COLO668 (cell line): ENCODE measurements around the gene FANCL.
"Not testable (repeated sequence)": the region's sequence is repeated elsewhere in the genome, so short reads cannot be mapped to it uniquely, and the experiment has no call there.

Experiments
- DNase-seq: peaks from one replicate; lab custom pipeline; 2025; ENCODE audit not compliant: unreplicated experiment; lab: John Stamatoyannopoulos, UW

FANCL gene

DNA sequence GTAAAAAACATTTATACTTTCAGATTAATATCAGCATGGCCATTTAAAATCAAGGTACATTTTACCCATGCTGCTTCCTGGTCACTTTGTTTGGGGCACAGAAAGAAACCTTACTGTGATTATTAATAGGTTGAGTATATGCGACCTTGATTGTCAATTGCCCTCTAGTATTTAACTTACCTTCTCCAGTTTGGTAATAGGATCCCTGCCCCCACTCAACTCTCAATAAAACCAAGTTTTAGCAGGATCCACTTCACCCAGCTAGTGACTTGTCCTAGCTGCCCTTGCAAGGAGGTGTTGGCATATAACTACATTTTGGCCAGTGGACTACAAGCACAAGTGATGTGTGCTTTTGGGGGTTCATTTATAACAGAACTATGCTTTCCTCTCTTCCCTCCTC lies 34.3 kb downstream of the FANCL start:
- DNase-seq, result no peak

- peak; percentile 12 for DNase-seq
Observed at GRCh38 chr2:58204195-58204959, 36.7 kb downstream of the FANCL start.

GRCh38 chr2:58203018-58203417 lies 38.1 kb downstream of the FANCL start:
- DNase-seq, result no peak

- no peak for DNase-seq
Observed at GRCh38 chr2:58202404-58202803, 38.7 kb downstream of the FANCL start.

DNA sequence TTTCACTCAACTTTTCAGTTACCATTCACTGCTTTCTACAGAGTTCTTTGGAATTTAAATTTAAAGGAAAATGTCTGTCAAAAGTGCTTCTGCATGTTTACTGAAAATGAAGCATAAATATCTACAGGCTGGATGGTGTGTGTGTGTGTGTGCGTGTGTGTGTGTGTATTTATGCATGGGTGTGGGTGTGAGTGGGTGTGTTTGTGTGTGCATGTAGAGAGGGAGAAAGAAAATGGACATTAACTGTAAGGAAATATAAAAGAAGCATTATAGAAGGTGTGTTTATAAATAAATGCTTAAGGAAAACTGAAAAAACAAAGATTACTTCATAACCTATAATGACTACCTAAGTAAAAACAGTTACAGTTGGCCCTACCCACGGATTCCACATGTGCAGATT lies 43.2 kb downstream of the FANCL start:
- no peak for DNase-seq

DNA sequence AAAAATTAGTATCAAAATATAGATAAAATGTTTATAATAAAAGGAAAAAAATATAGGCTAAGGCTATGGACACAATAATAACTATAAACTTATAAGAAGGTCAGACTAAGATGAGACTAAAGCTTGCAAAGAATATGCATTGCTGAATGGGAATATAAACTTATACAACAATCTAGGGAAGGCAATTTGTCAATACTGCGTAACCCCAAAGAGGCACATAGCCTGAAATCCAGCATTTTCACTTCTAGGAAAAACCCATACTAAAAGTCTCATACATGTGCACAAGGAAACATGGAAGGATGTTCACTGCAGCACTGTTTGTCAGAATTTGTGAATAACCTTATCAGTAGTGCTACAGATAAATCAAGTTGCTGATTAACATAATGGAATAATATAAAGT lies 45.5 kb downstream of the FANCL start:
- DNase-seq, result no peak

DNA sequence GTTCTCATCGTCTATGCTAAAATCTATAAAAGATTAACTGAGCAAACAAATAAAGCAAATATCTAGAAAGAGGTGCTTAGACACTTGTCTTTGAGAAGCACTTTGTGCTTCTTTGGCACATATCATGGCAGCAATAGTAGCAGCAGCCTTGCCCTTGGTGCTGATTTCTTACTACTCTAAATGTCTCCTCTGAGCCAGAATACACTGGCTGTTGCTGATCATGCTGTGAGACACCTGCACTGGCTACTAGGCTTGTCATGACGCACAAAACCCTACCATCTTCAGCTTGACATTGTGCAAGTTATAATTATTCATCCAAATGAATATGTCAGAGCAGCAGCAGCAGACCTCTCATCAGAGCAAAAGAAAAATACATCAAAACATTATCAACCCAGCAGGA lies 46.7 kb downstream of the FANCL start:
- no peak for DNase-seq

DNA sequence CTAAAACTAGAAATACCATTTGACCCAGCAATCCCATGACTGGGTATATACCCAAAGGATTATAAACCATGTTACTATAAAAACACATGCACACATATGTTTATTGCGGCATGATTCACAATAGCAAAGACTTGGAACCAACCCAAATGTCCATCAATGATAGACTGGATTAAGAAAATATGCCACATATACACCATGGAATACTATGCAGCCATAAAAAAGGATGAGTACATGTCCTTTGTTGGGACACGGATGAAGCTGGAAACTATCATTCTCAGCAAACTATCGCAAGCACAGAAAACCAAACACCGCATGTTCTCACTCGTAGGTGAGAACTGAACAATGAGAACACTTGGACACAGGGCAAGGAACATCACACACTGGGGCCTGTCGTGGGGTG lies 54.1 kb downstream of the FANCL start:
- DNase-seq, result not testable (repeated sequence)

DNA sequence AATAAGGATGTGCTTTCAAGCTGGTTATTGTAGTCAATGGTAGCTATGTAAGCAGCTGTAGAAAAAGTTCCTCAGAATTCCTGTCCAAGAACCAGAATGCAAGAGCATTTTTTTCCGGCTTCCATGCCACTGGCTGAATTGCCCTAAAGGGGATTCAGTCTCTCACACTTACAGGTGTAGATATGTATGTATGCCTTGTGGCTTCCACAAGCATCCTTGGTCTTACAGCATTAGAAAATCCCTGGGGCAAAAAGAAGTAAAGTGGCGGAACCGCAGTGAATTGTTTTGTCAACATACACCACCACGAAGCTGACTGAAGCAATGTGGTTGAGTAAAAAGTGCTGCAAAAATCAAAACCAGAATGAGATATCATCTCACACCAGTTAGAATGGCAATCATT lies 54.6 kb downstream of the FANCL start:
- DNase-seq, result no peak

DNA sequence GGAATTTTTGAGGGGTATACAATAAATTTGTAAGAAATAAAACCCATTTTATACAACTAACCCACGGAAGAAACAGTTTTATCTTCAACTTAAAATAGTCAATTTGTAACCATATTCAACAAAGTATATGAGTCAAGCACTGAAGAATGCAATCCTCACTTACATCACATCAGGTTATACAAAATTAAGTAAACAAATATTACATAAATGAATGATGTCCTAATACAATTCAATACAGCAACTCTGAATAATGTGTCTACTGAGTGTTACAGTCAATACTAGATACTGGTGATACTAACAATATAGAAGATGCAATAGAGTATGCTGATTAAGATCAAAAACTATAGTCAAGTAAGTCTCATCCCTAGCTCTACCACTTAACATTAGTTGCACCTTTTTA lies 58.6 kb downstream of the FANCL start:
- DNase-seq, result no peak

DNA sequence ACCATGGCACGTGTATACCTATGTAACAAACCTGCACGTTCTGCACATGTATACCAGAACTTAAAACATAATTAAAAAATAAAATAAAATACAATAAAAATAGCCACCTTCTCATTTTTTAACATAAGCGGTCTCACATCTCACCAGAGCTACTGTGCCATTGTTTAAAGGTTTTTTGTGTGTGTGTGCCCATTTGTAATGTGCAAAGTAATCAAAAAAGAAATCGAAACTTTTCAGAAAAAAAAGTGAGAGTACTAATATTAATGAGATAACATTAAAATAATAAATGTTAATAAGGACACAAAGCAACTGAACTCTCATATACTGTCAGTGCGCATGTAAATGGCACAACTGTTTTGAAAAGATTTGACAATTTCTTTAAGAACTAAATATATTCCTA lies 60.5 kb downstream of the FANCL start:
- no peak for DNase-seq

DNA sequence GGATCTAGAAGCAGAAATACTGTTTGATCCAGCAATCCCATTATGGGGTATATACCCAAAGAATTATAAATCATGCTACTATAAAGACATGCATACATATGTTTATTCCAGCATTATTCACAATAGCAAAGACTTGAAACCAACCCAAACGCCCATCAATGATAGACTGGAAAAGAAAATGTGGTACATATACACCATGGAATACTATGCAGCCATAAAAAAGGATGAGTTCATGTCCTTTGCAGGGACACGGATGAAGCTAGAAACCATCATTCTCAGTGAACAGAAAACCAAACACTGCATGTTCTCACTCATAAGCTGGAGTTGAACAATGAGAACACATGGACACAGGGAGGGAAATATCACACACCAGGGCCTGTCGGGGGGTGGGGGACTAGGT lies 61.0 kb downstream of the FANCL start:
- not testable (repeated sequence) for DNase-seq

- DNase-seq, result not testable (repeated sequence)
Observed at GRCh38 chr2:58177187-58177586, 63.9 kb downstream of the FANCL start.

DNA sequence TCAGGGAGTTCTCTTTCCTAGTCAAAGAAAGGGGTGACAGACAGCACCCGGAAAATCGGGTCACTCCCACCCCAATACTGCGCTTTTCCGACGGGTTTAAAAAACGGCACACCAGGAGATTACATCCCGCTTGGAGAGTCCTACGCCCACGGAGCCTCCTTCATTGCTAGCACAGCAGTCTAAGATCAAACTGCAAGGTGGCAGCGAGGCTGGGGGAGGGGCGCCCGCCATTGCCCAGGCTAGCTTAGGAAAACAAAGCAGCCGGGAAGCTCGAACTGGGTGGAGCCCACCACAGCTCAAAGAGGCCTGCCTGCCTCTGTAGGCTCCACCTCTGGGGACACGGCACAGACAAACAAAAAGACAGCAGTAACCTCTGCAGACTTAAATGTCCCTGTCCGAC lies 69.3 kb downstream of the FANCL start:
- not testable (repeated sequence) for DNase-seq

DNA sequence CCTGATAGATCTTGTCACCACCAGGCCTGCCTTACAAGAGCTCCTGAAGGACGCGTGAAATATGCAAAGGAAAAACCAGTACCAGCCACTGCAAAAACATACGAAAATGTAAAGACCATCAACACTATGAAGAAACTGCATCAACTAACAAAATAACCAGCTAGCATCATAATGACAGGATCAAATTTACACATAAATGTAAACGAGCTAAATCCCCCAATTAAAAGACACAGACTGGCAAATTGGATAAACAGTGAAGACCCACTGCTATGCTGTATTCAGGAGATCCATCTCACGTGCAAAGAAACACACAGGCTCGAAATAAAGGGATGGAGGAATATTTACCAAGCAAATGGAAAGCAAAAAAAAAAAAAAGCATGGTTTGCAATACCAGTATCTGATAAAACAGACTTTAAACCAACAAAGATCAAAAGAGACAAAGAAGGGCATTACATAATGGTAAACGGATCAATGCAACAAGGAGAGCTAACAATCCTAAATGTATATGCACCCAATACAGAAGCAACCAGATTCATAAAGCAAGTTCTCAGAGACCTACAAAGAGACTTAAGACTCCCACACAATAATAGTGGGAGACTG lies 70.7 kb downstream of the FANCL start:
- not testable (repeated sequence) for DNase-seq

DNA sequence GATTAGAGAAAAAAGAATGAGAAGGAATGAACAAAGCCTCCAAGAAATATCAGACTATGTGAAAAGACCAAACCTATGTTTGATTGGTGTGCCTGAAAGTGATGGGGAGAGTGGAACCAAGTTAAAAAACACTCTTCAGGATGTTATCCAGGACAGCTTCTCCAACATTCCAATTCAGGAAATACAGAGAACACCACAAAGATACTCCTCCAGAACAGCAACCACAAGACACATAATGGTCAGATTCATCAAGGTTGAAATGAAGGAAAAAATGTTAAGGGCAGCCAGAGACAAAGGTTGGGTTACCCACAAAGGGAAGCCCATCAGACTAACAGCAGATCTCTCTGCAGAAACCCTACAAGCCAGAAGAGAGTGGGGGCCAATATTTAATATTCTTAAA lies 71.3 kb downstream of the FANCL start:
- DNase-seq, result not testable (repeated sequence)

GRCh38 chr2:58168130-58168529 lies 73.0 kb downstream of the FANCL start:
- DNase-seq, result not testable (repeated sequence)

- DNase-seq, result no peak
Observed at GRCh38 chr2:58163913-58164312, 77.2 kb downstream of the FANCL start.

- DNase-seq, result no peak
Observed at GRCh38 chr2:58158481-58158880, 82.6 kb downstream of the FANCL start.

- DNase-seq, result no peak
Observed at GRCh38 chr2:58157754-58158153, 83.4 kb downstream of the FANCL start.

DNA sequence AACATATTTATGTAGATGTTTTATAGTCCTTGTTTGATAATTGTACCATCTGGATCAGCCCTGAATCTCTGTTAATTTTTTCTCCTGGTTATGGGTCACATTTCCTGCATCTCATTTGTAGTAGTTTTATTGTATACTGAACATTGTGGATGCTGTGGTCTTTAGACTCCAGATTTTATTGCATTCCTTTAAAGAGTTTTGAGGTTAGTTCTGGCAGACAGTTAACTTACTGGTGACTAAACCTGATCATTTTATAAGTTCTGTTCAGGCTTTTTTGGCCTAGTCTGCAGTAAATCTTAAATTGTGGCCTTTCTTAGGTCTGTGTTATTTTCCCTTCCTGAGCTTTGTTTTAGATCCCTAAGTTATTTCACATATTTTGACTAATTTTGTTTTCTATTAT lies 84.3 kb downstream of the FANCL start:
- no peak for DNase-seq

GRCh38 chr2:58155160-58155778 lies 85.9 kb downstream of the FANCL start:
- peak; percentile 8 for DNase-seq
